ENCODE measurements around the gene FAU. TPM values are rescaled to one million over a fixed set of nuclear protein-coding genes. Genes with fewer than 3 reads are reported as not detected.
A peak's percentile ranks its signal among the peaks of the same experiment; 100 is the strongest.

The FAU gene
- total and polyA plus RNA-seq, 9 of the 15 experiments (the other 6 are each of a cell fraction or from before 2014, with no cell fraction given), result 433 to 1,827 (median 942) TPM

GRCh38 chr11:65121865-65122696 lies at the start of gene FAU, which contains the start of gene MRPL49 (continued):
- TF ChIP-seq TSHZ1 (CRISPR knock-in tag; IDR thresholded peaks at IDR 0.05) (no peak), ZNF140 (CRISPR knock-in tag; IDR thresholded peaks at IDR 0.05) (no peak), ZNF449 (CRISPR knock-in tag; IDR thresholded peaks at IDR 0.05) (no peak), TAF15 (IDR thresholded peaks at IDR 0.05; ENCODE audit: low read depth, low read length) (no peak), HDGF (IDR thresholded peaks at IDR 0.05) (no peak), ZFP1 (CRISPR knock-in tag; IDR thresholded peaks at IDR 0.05) (no peak), CSDE1 (IDR thresholded peaks at IDR 0.05) (peak in 1 of 2 experiments; percentile 47; a peak in 1 of 4 replicates), BCLAF1 (IDR thresholded peaks at IDR 0.05; ENCODE audit: borderline replicate concordance in 1 of 2, control insufficient read depth in 1 of 2, low read depth in 2 of 2, low read length in 1 of 2) (no peak), ZNF764 (CRISPR knock-in tag; IDR thresholded peaks at IDR 0.05; ENCODE audit: low read depth) (no peak), ZNF395 (CRISPR knock-in tag; IDR thresholded peaks at IDR 0.05) (peak; percentile 56), PRPF4 (IDR thresholded peaks at IDR 0.05; ENCODE audit: insufficient read depth, low read depth, low read length, poor library complexity, severe bottlenecking) (no peak), HMGXB4 (CRISPR knock-in tag; IDR thresholded peaks at IDR 0.05) (0 out of 2 replicates have a peak, but pooled peaks have one; percentile 5), POLR3G (IDR thresholded peaks at IDR 0.05; ENCODE audit: extremely low read depth, insufficient read length, insufficient replicate concordance) (no peak)
